Central memory CD4-positive, alpha-beta T cell (primary cell): ENCODE measurements around the gene PAGE3.

Experiments used
- DNase-seq: peaks from one replicate; pipeline ENCODE4 v3.0.0; 2022
- total RNA-seq, 3 experiments: gene quantifications; one replicate each; lab custom pipeline; 2026; lab: John Stamatoyannopoulos, UW

Gene PAGE3
- 0 reads per million in 3 experiments for total RNA-seq

- DNase-seq = no peak
Observed at GRCh38 chrX:55264816-55265215, at the start of gene PAGE3. PAGE3 (minus strand) TSS chrX:55264916; CDS start chrX:55263903, 1,013 bp downstream.

- DNase-seq = no peak
Observed at GRCh38 chrX:55312655-55313054, 47.9 kb upstream of the PAGE3 start.

GRCh38 chrX:55290963-55291362, 26.2 kb upstream of the PAGE3 start:
- no peak for DNase-seq

- no peak for DNase-seq
Observed at GRCh38 chrX:55279832-55280231, 15.1 kb upstream of the PAGE3 start.

GRCh38 chrX:55260806-55261205, 3.9 kb downstream of the PAGE3 start:
- DNase-seq = no peak

GRCh38 chrX:55253528-55253927, 11.2 kb downstream of the PAGE3 start:
- no peak for DNase-seq

- DNase-seq = no peak
Observed at GRCh38 chrX:55240788-55241340, 23.9 kb downstream of the PAGE3 start.

- peak; percentile 3 for DNase-seq
Observed at GRCh38 chrX:55220119-55220794, 44.5 kb downstream of the PAGE3 start, which contains the start of gene PAGE5. PAGE5 (plus strand) TSS chrX:55220346; CDS start chrX:55221383, 1,037 bp downstream.

- no peak for DNase-seq
Observed at GRCh38 chrX:55213381-55213780, 51.3 kb downstream of the PAGE3 start.

- no peak for DNase-seq
Observed at GRCh38 chrX:55210931-55211677, 53.6 kb downstream of the PAGE3 start.
